HepG2 (cell line): Measurements from ENCODE around the gene CD4. TPM values are rescaled to one million over a fixed set of nuclear protein-coding genes. Genes with fewer than 3 reads are reported as not detected.

Source experiments
- ATAC-seq: fragments of 200-7000 bp; cut with Tn5 transposase; 3 replicates; pipeline ENCODE4 v1.9.1; 2020; ENCODE audit warnings: mild to moderate bottlenecking, moderate library complexity
- BruUV-seq: library from RNA; stranded (reverse); fragments of 400-500 nt; replicated peaks from 2 replicates; lab custom pipeline; 2021; lab: Mats Ljungman, UMichigan
- CTCF ChIA-PET: fragments of 300-600 bp; formaldehyde crosslinking; extraction: SDS; loops from one replicate; lab custom pipeline; 2021; ENCODE audit warnings: low total read pairs, inconsistent platforms, low intra/inter-chr PET ratio; lab: Yijun Ruan, JAX
- POLR2A ChIA-PET: fragments of 350-600 bp; sonication (Branson Sonifier 250); formaldehyde crosslinking; loops from one replicate; lab custom pipeline; 2020; ENCODE audit warnings: antibody characterized with exemption, inconsistent platforms; lab: Yijun Ruan, JAX
- DNase-seq: peaks from one replicate; pipeline ENCODE4 v3.0.0-alpha.2; 2015; ENCODE audit warnings: low spot score
- FAIRE-seq: peaks from 3 replicates; lab custom pipeline; 2011; peaks lifted over from hg19 to GRCh38; lab: Jason Lieb, UNC
- H2AFZ ChIP-seq: one replicate; pipeline ENCODE4 v1.6.1; 2011; ENCODE audit warnings: low read length, inconsistent platforms
- H3K27ac ChIP-seq: fragments of 300-600 bp; 3 replicates; pipeline ENCODE4 v1.8.0; 2011; ENCODE audit warnings: mixed run types, mild to moderate bottlenecking, mixed read lengths, low read length, inconsistent platforms; ENCODE audit not compliant: insufficient read depth; ENCODE audit errors: extremely low read length
- H3K27me3 ChIP-seq, 2 experiments: fragments of 200-600 bp in 1 of 2; 2 replicates in 1 of 2; 3 replicates in 1 of 2; pipeline versions ENCODE4 v1.6.0 to v1.8.0; 2011; ENCODE audit warnings: low read length in 2 of 2, mild to moderate bottlenecking in 2 of 2, moderate library complexity in 2 of 2, inconsistent platforms in 1 of 2; ENCODE audit not compliant: insufficient read depth in 2 of 2, control insufficient read depth in 1 of 2
- H3K36me3 ChIP-seq, 2 experiments: fragments of 200-600 bp in 1 of 2; replicated peaks in 1 of 2; 2 replicates in 1 of 2; 3 replicates in 1 of 2; pipeline versions ENCODE4 v1.5.1 to v1.8.0; 2011; ENCODE audit warnings: low read length in 2 of 2, inconsistent platforms in 1 of 2; ENCODE audit not compliant: insufficient read depth in 2 of 2, control insufficient read depth in 1 of 2
- H3K4me1 ChIP-seq: 2 replicates; pipeline ENCODE4 v1.5.1; 2012; ENCODE audit warnings: low read length, inconsistent platforms; ENCODE audit not compliant: insufficient read depth
- H3K4me2 ChIP-seq: 2 replicates; pipeline ENCODE4 v1.6.0; 2011; ENCODE audit warnings: low read depth, low read length, inconsistent platforms
- H3K4me3 ChIP-seq, 3 experiments: fragments of 200-600 bp in 1 of 3; sonication (generic), shearing (Covaris generic) in 1 of 3; replicated peaks in 1 of 3; 2 replicates each; pipeline ENCODE4 v1.5.1; 2011 to 2016; ENCODE audit warnings: low read length in 3 of 3, inconsistent platforms in 2 of 3, low read depth in 2 of 3, mild to moderate bottlenecking in 2 of 3, control low read depth in 1 of 3, mixed read lengths in 1 of 3; ENCODE audit not compliant: insufficient read depth in 1 of 3
- H3K79me2 ChIP-seq: one replicate; pipeline ENCODE4 v1.6.1; 2011; ENCODE audit warnings: low read length, inconsistent platforms; ENCODE audit not compliant: insufficient read depth
- H3K9ac ChIP-seq: 2 replicates; pipeline ENCODE4 v1.6.0; 2011; ENCODE audit warnings: mild to moderate bottlenecking, low read depth, low read length, inconsistent platforms; ENCODE audit not compliant: insufficient read depth
- H3K9me3 ChIP-seq: 2 replicates; pipeline ENCODE4 v1.5.1; 2012; ENCODE audit warnings: mild to moderate bottlenecking, low read length
- H4K20me1 ChIP-seq: 2 replicates; pipeline ENCODE4 v1.6.0; 2011; ENCODE audit warnings: inconsistent platforms, mild to moderate bottlenecking, low read length, moderate library complexity; ENCODE audit not compliant: insufficient read depth
- ATF1 ChIP-seq: IDR thresholded peaks from 2 replicates; pipeline ENCODE4 v1.6.1; 2016; ENCODE audit warnings: mild to moderate bottlenecking, control low read depth
- HMGA1 ChIP-seq: sonication (generic); formaldehyde crosslinking; conservative IDR thresholded peaks from 2 replicates; pipeline ENCODE4 v1.4.0; 2020; ENCODE audit warnings: missing genetic modification reagents
- JDP2 ChIP-seq: sonication (generic); formaldehyde crosslinking; IDR thresholded peaks from 2 replicates; pipeline ENCODE4 v1.8.1; 2022; ENCODE audit warnings: missing genetic modification reagents, borderline replicate concordance
- NR2F2 ChIP-seq: IDR thresholded peaks from 2 replicates; pipeline ENCODE4 v1.6.1; 2012; ENCODE audit warnings: low read depth, inconsistent platforms, borderline replicate concordance
- POGZ ChIP-seq: sonication (generic); formaldehyde crosslinking; IDR thresholded peaks from 2 replicates; pipeline ENCODE4 v1.4.0; 2020; ENCODE audit warnings: mild to moderate bottlenecking, missing genetic modification reagents
- RELA ChIP-seq: sonication (generic); formaldehyde crosslinking; IDR thresholded peaks from 2 replicates; pipeline ENCODE4 v1.4.0; 2020; ENCODE audit warnings: missing genetic modification reagents
- SOX6 ChIP-seq, 2 experiments: fragments of 450-650 bp in 1 of 2; sonication (generic) in 1 of 2; formaldehyde crosslinking in 1 of 2; IDR thresholded peaks; 2 replicates each; pipeline versions ENCODE4 v1.4.0 to v1.6.1; 2017 to 2020; ENCODE audit warnings: antibody characterized with exemption in 1 of 2, mild to moderate bottlenecking in 1 of 2, missing genetic modification reagents in 1 of 2
- ZNF124 ChIP-seq: sonication (generic); formaldehyde crosslinking; IDR thresholded peaks from 2 replicates; pipeline ENCODE4 v1.4.0; 2020; ENCODE audit warnings: missing genetic modification reagents
- ZNF629 ChIP-seq: sonication (generic); formaldehyde crosslinking; conservative IDR thresholded peaks from 2 replicates; pipeline ENCODE4 v1.5.0; 2020; ENCODE audit warnings: missing genetic modification reagents
- WGBS: methylation state at CpG from one replicate; pipeline ENCODE4 v1.1.6; 2017; ENCODE audit warnings: low lambda C conversion rate; 5-methylcytosine and 5-hydroxymethylcytosine counted together
- in situ Hi-C: cut with HindIII; loops from 2 replicates; pipeline ENCODE4 v1.10.0; 2017; ENCODE audit warnings: low pct_unique_long_range_greater_than_20kb; ENCODE audit not compliant: extremely low pct_ligation_motif_present
- intact Hi-C: fragments of 100-400 bp; cut with micrococcal nuclease; formaldehyde crosslinking; loops from one replicate; pipeline ENCODE4 v1.10.0; 2022; ENCODE audit not compliant: unreplicated experiment
- polyA plus RNA-seq, 8 experiments: library from polyadenylated mRNA; depleted of rRNA in 3 of 8; stranded (reverse) in 7 of 8; unstranded in 1 of 8; fragments of >200 nt; fragmentation: Illumina TruSeq in 4 of 8; extraction: Trizol in 4 of 8; gene quantifications; 2 replicates each; pipeline versions ENCODE4 v1.2.1 to v1.2.3, GENCODE V29; 2011 to 2016; ENCODE audit warnings: low read depth in 4 of 8, missing spikeins in 1 of 8, mixed read lengths in 1 of 8; ENCODE audit not compliant: insufficient read depth in 1 of 8
- total RNA-seq, 5 experiments: library from RNA; depleted of rRNA; stranded (reverse); fragments of >200 nt; fragmentation: Illumina TruSeq; extraction: Trizol; gene quantifications; 2 replicates each; pipeline ENCODE4 v1.2.3, GENCODE V29; 2016; ENCODE audit warnings: low read depth in 1 of 5
- TF ChIP-seq, protein P1 (sequence below): IDR thresholded peaks from 2 replicates; pipeline ENCODE4 v1.6.1; 2016; ENCODE audit warnings: missing biosample characterization, missing genetic modification reagents, low read depth
- TF ChIP-seq, protein P2 (sequence below), 2 experiments: sonication (generic) in 1 of 2; formaldehyde crosslinking in 1 of 2; IDR thresholded peaks; 2 replicates each; pipeline versions ENCODE4 v1.5.1 to v1.6.1; 2011 to 2020; ENCODE audit warnings: borderline replicate concordance in 1 of 2, low read depth in 1 of 2, low read length in 1 of 2, mild to moderate bottlenecking in 1 of 2, missing genetic modification reagents in 1 of 2, moderate library complexity in 1 of 2

CD4 gene
- total and polyA plus RNA-seq, 2 of the 13 experiments (the other 11 are each of a cell fraction or from before 2014, with no cell fraction given) = 0.07 to 0.95 TPM

DNA sequence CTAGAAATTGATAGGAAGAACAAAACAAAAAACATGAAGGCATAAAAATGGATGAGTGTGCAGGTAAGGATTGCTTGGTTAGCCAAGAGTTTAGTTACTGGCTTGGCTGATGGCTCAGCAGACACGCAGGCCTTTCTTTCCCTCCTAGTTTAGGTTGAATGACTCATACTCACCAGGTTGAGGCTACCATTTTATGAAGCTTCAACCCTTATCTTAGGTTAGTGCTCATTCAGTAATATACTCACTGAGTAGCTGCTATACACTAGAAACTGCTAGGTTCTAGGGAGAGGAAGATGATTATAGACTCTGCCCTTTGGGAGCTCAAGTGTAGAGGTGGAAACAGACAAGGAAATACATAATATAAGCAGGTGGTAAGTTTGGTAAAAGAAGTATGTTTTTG, 44.9 kb downstream of the CD4 start:
- ChIA-PET CTCF (no interaction called here), POLR2A (interaction anchor here (1.8 to 1.9 kb wide), 2 partner anchors 18 to 81 kb away, joined by 4 to 9 read pairs; partner anchors contain the start of genes CDCA3, MLF2 and USP5)
- intact Hi-C loops = no loop called here
- Histone ChIP-seq H2AFZ (no peak overlapping the region), H3K27ac (no peak overlapping the region), H3K27me3 (no peaks in the 10 kb centered on the region), H3K4me2 (no peak overlapping the region), H3K9ac (no peak overlapping the region), H3K79me2 (peaks cover 3% of the 10 kb centered on the region), H4K20me1 (no peaks in the 10 kb centered on the region), H3K4me1 (peaks cover 14% of the 10 kb centered on the region), H3K4me3 (no peak overlapping the region), H3K36me3 (peaks cover 18 to 45% of the 10 kb centered on the region in 2 experiments; a peak in 4 of 5 replicates)
- FAIRE-seq = no peak
- no TSS peak for BruUV-seq
- in situ Hi-C loops = no loop called here
- WGBS = 91% methylated on average over 1 of the region's 1 CpG
- TF ChIP-seq, protein P1, sequence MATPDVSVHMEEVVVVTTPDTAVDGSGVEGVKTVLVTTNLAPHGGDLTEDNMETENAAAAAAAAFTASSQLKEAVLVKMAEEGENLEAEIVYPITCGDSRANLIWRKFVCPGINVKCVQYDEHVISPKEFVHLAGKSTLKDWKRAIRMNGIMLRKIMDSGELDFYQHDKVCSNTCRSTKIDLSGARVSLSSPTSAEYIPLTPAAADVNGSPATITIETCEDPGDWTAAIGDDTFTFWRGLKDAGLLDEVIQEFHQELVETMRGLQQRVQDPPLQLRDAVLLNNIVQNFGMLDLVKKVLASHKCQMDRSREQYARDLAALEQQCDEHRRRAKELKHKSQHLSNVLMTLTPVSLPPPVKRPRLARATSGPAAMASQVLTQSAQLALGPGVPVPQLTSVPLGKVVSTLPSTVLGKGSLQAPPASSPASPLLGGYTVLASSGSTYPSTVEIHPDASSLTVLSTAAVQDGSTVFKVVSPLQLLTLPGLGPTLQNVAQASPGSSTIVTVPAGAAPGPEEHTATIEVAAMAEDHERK (CRISPR knock-in tag) = no peak
- TF ChIP-seq HMGA1 (CRISPR knock-in tag) (no peak), POGZ (no peak), SOX6 (IDR thresholded peaks at IDR 0.05) (no peak), SOX6 (CRISPR knock-in tag; IDR thresholded peaks at IDR 0.05) (no peak), ZNF124 (CRISPR knock-in tag) (no peak), JDP2 (no peak), NR2F2 (no peak), ZNF629 (CRISPR knock-in tag) (no peak), RELA (no peak), ATF1 (no peak)
- TF ChIP-seq, protein P2, sequence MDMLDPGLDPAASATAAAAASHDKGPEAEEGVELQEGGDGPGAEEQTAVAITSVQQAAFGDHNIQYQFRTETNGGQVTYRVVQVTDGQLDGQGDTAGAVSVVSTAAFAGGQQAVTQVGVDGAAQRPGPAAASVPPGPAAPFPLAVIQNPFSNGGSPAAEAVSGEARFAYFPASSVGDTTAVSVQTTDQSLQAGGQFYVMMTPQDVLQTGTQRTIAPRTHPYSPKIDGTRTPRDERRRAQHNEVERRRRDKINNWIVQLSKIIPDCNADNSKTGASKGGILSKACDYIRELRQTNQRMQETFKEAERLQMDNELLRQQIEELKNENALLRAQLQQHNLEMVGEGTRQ (IDR thresholded peaks at IDR 0.05; ENCODE audit: low read depth, low read length) = no peak
- TF ChIP-seq, protein P2 (CRISPR knock-in tag; IDR thresholded peaks at IDR 0.05; ENCODE audit: borderline replicate concordance) = no peak
- TF ChIP-seq, all 625 proteins: peak for 0
- H3K9me3 ChIP-seq = no peaks in the 10 kb centered on the region
- DNase-seq = no peak
- ATAC-seq = no peak
